Trophoblast cell (in vitro differentiated cells and primary cell): Measurements from ENCODE around the gene TYMS.

Experiments used
- DNase-seq, 2 donors: peaks; one replicate each; pipeline ENCODE4 v3.0.0-alpha.2; 2016
- H2AFZ ChIP-seq: 2 replicates; pipeline ENCODE4 v1.6.1; 2013; ENCODE audit warnings: low read length, moderate library complexity, mild to moderate bottlenecking; ENCODE audit not compliant: insufficient read depth, poor library complexity
- H2AK5ac ChIP-seq: 2 replicates; pipeline ENCODE4 v1.6.1; 2013; ENCODE audit warnings: mild to moderate bottlenecking, low read length
- H2BK120ac ChIP-seq: 2 replicates; pipeline ENCODE4 v1.6.1; 2013; ENCODE audit warnings: low read length, mild to moderate bottlenecking, moderate library complexity; ENCODE audit not compliant: insufficient read depth, poor library complexity
- H2BK12ac ChIP-seq: 2 replicates; pipeline ENCODE4 v1.6.1; 2013; ENCODE audit warnings: mild to moderate bottlenecking, low read length, moderate library complexity
- H2BK5ac ChIP-seq: 2 replicates; pipeline ENCODE4 v1.6.1; 2013; ENCODE audit warnings: low read length, low read depth, moderate library complexity, mild to moderate bottlenecking; ENCODE audit not compliant: poor library complexity
- H3K14ac ChIP-seq: 2 replicates; pipeline ENCODE4 v1.6.1; 2013; ENCODE audit warnings: mild to moderate bottlenecking, low read length
- H3K18ac ChIP-seq: 2 replicates; pipeline ENCODE4 v1.6.1; 2013; ENCODE audit warnings: mild to moderate bottlenecking, low read length
- H3K23ac ChIP-seq: 2 replicates; pipeline ENCODE4 v1.6.1; 2013; ENCODE audit warnings: low read length
- H3K27ac ChIP-seq: 2 replicates; pipeline ENCODE4 v1.5.1; 2013; ENCODE audit warnings: low read depth, mild to moderate bottlenecking, inconsistent platforms, low read length, moderate library complexity
- H3K27me3 ChIP-seq: 2 replicates; pipeline ENCODE4 v1.6.1; 2013; ENCODE audit warnings: inconsistent platforms, mild to moderate bottlenecking, low read length, moderate library complexity; ENCODE audit not compliant: insufficient read depth
- H3K36me3 ChIP-seq, 2 experiments: 1 replicate in 1 of 2; 2 replicates in 1 of 2; pipeline ENCODE4 v1.6.1; 2013; ENCODE audit warnings: low read length in 2 of 2, mild to moderate bottlenecking in 2 of 2, moderate library complexity in 1 of 2; ENCODE audit not compliant: insufficient read depth in 2 of 2, control insufficient read depth in 1 of 2
- H3K4ac ChIP-seq: 2 replicates; pipeline ENCODE4 v1.6.1; 2013; ENCODE audit warnings: low read depth, mild to moderate bottlenecking, low read length, moderate library complexity
- H3K4me1 ChIP-seq, 2 experiments: 1 replicate in 1 of 2; 2 replicates in 1 of 2; pipeline ENCODE4 v1.6.1; 2013; ENCODE audit warnings: low read length in 2 of 2, mild to moderate bottlenecking in 2 of 2, moderate library complexity in 1 of 2; ENCODE audit not compliant: insufficient read depth in 2 of 2, control insufficient read depth in 1 of 2
- H3K4me2 ChIP-seq: 2 replicates; pipeline ENCODE4 v1.6.1; 2013; ENCODE audit warnings: inconsistent platforms, mild to moderate bottlenecking, low read length, moderate library complexity
- H3K4me3 ChIP-seq: 2 replicates; pipeline ENCODE4 v1.5.1; 2013; ENCODE audit warnings: mild to moderate bottlenecking, low read depth, low read length, inconsistent platforms
- H3K79me1 ChIP-seq: one replicate; pipeline ENCODE4 v1.6.1; 2013; ENCODE audit warnings: low read length
- H3K79me2 ChIP-seq: 2 replicates; pipeline ENCODE4 v1.6.1; 2013; ENCODE audit warnings: low read length, mild to moderate bottlenecking; ENCODE audit not compliant: control insufficient read depth, insufficient read depth, poor library complexity
- H3K9ac ChIP-seq: 2 replicates; pipeline ENCODE4 v1.6.1; 2013; ENCODE audit warnings: mild to moderate bottlenecking, low read length
- H3K9me3 ChIP-seq: 2 replicates; pipeline ENCODE4 v1.6.1; 2013; ENCODE audit warnings: low read depth, mild to moderate bottlenecking, control low read depth, inconsistent platforms, low read length; ENCODE audit not compliant: insufficient read depth
- H4K12ac ChIP-seq: 2 replicates; pipeline ENCODE4 v1.6.1; 2013; ENCODE audit warnings: low read depth, mild to moderate bottlenecking, low read length, moderate library complexity
- H4K8ac ChIP-seq: 2 replicates; pipeline ENCODE4 v1.6.1; 2013; ENCODE audit warnings: low read depth, mild to moderate bottlenecking, low read length, moderate library complexity
- H4K91ac ChIP-seq: one replicate; pipeline ENCODE4 v1.6.1; 2013; ENCODE audit warnings: low read depth, mild to moderate bottlenecking, low read length, moderate library complexity
- WGBS: extraction: QIAGEN DNeasy Blood & Tissue Kit; methylation state at CpG from one replicate; pipeline ENCODE4 v1.1.7; 2013; ENCODE audit warnings: missing lambda C conversion rate; ENCODE audit not compliant: insufficient read length, insufficient coverage; ENCODE audit errors: extremely low coverage; 5-methylcytosine and 5-hydroxymethylcytosine counted together

The TYMS gene

DNA sequence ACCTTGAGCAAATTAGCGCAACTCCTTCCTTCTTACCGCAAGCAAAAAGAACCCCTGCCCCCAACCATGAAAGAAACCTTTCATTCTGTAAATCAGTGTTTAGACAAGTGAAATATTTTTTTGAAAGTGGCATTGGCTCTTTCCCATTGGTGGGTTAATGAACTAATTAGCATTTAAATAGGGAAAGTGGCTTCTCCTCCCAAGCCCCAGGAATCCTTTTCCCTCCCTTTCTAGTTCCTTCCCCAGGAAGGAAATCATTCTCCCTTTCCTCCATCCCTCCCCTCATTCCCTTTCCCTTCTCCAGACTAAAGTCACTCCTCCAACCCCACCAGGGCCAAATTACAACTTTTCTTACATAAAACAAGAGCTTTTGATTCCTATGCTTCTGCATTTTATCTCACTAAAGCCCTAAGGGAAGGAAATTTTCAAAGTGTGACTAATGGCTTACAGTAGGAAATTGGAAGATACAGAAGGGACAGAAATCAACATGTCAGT, 22.9 kb upstream of the TYMS start:
- WGBS: no CpG with 5 or more reads among the region's 2 CpGs
- no peak for DNase-seq
- Histone ChIP-seq H3K79me1 (no peaks in the 10 kb centered on the region), H3K18ac (no peak overlapping the region), H2BK120ac (no peak overlapping the region), H3K23ac (no peak overlapping the region), H3K4me2 (no peak overlapping the region), H4K91ac (no peak overlapping the region), H3K9ac (no peak overlapping the region), H3K4me3 (no peak overlapping the region), H3K36me3 (no peaks in the 10 kb centered on the region), H3K4ac (no peak overlapping the region), H2BK12ac (no peak overlapping the region), H4K12ac (no peak overlapping the region), H2BK5ac (no peak overlapping the region), H3K14ac (no peak overlapping the region), H2AFZ (no peak overlapping the region), H3K27ac (no peak overlapping the region), H4K8ac (no peak overlapping the region), H3K27me3 (no peaks in the 10 kb centered on the region), H3K4me1 (peaks cover 0 to 2% of the 10 kb centered on the region in 2 experiments), H2AK5ac (no peak overlapping the region), H3K9me3 (no peaks in the 10 kb centered on the region), H3K79me2 (no peaks in the 10 kb centered on the region)

DNA sequence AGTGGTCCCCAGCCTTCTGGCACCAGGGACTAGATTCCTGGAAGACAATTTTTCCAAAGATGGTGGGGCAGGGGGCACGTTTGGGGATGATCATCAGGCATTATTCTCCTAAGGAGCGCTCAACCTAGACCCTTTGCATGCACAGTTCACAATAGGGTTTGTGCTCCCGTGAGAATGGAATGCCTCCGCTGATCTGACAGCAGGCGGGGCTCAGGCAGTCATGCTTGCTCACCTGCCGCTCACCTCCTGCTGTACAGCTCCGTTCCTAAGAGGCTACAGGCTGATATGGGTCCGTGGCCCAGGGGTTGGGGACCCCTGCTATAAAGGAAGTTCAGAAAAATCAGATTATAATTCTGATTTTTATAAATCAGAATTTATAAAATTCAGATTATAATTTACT, 22.3 kb upstream of the TYMS start:
- no peak overlapping the region for H4K8ac ChIP-seq

DNA sequence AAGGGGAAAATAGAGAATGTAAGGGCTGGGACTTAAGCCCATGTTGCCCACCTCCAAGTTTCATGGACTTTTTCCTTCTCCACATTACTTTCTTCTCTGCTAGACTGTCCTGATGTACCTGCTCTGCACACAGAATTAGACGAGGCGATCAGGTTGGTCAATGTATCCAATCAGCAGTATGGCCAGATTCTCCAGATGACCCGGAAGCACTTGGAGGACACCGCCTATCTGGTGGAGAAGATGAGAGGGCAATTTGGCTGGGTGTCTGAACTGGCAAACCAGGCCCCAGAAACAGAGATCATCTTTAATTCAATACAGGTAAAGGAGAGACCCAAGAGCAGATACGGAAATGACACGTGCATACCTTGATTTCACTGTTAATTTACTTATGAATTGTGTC, 16.2 kb upstream of the TYMS start:
- Histone ChIP-seq H3K14ac (no peak overlapping the region), H2AK5ac (no peak overlapping the region), H3K79me1 (no peaks in the 10 kb centered on the region), H3K4ac (no peak overlapping the region), H3K79me2 (no peaks in the 10 kb centered on the region), H3K36me3 (no peaks in the 10 kb centered on the region), H2BK120ac (no peak overlapping the region), H4K12ac (no peak overlapping the region), H2AFZ (no peak overlapping the region), H4K91ac (no peak overlapping the region), H3K9ac (no peak overlapping the region), H3K27me3 (no peaks in the 10 kb centered on the region), H3K4me1 (no peaks in the 10 kb centered on the region), H3K4me3 (no peak overlapping the region), H3K9me3 (no peaks in the 10 kb centered on the region), H2BK5ac (no peak overlapping the region), H3K4me2 (no peak overlapping the region), H4K8ac (no peak overlapping the region), H3K23ac (no peak overlapping the region), H2BK12ac (no peak overlapping the region), H3K18ac (no peak overlapping the region), H3K27ac (no peak overlapping the region)
- no CpG with 5 or more reads among the region's 6 CpGs for WGBS
- no peak for DNase-seq

More for the DNA sequence above, 22.3 kb upstream of the TYMS start:
- no peak for DNase-seq
- H2BK5ac ChIP-seq: no peak overlapping the region
- H4K12ac ChIP-seq: no peak overlapping the region
- H4K91ac ChIP-seq: no peak overlapping the region
- no peaks in the 10 kb centered on the region for H3K27me3 ChIP-seq
- H2BK12ac ChIP-seq: no peak overlapping the region
- H3K79me2 ChIP-seq: no peaks in the 10 kb centered on the region
- H3K23ac ChIP-seq: no peak overlapping the region
- no peak overlapping the region for H3K4me3 ChIP-seq
- no peaks in the 10 kb centered on the region for H3K36me3 ChIP-seq
- no peak overlapping the region for H3K14ac ChIP-seq
- no peak overlapping the region for H3K27ac ChIP-seq
- WGBS: no CpG with 5 or more reads among the region's 8 CpGs
- H2AFZ ChIP-seq: no peak overlapping the region
- H3K9ac ChIP-seq: no peak overlapping the region
- H3K4ac ChIP-seq: no peak overlapping the region
- H3K79me1 ChIP-seq: no peaks in the 10 kb centered on the region
- no peak overlapping the region for H3K4me2 ChIP-seq
- no peak overlapping the region for H3K18ac ChIP-seq
- H2BK120ac ChIP-seq: no peak overlapping the region
- H2AK5ac ChIP-seq: no peak overlapping the region
- peaks cover 0 to 2% of the 10 kb centered on the region in 2 experiments for H3K4me1 ChIP-seq
- no peaks in the 10 kb centered on the region for H3K9me3 ChIP-seq

DNA sequence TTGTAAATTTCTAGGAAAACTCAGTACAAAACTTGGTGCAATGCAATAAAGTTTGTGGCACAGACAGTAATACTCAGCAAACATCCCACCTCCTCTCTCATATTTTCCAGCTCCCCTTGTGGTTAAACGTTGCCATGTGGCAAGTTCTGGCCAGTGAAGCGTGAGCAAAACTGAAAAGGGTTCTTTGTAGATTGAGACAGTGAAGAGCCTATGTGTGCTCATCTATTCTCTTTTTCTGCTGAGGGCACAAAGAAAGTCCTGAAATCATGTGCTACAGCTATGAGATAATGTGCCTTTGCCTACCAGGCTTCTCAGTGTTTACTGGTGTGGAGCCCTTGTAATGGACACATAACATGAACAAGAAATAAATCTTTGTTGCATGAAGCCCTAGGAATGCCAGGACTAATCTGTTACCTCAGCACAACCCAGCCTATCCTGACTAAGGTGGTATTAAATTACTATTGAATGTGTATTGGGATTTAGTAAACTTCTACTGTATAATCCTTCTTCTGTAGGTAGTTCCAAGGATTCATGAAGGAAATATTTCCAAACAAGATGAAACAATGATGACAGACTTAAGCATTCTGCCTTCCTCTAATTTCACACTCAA, 13.0 kb upstream of the TYMS start:
- Histone ChIP-seq H3K9me3 (no peaks in the 10 kb centered on the region), H3K27ac (no peak overlapping the region), H3K27me3 (no peaks in the 10 kb centered on the region), H3K18ac (no peak overlapping the region), H2BK5ac (no peak overlapping the region), H4K91ac (no peak overlapping the region), H2BK120ac (no peak overlapping the region), H4K12ac (no peak overlapping the region), H3K23ac (no peak overlapping the region), H3K4ac (no peak overlapping the region), H4K8ac (no peak overlapping the region), H3K9ac (no peak overlapping the region), H2AK5ac (no peak overlapping the region), H3K79me1 (no peaks in the 10 kb centered on the region), H3K4me3 (no peak overlapping the region), H3K79me2 (no peaks in the 10 kb centered on the region), H3K4me2 (no peak overlapping the region), H2BK12ac (no peak overlapping the region), H3K4me1 (no peaks in the 10 kb centered on the region), H3K14ac (no peak overlapping the region), H2AFZ (no peak overlapping the region), H3K36me3 (no peaks in the 10 kb centered on the region)
- DNase-seq: no peak
- WGBS: no CpG with 5 or more reads among the region's 2 CpGs
